ENCODE measurements around the gene EIF4G3. TPM values are rescaled to one million over a fixed set of nuclear protein-coding genes. Genes with fewer than 3 reads are reported as not detected.
"Not testable (repeated sequence)": the region's sequence is repeated elsewhere in the genome, so short reads cannot be mapped to it uniquely, and the experiment has no call there.

Gene EIF4G3
- total RNA-seq, 1 experiment from 2014 or later, result 57.2 TPM

- no peak for DNase-seq (ENCODE audit: low read depth)
These were observed 70.9 kb downstream of the EIF4G3 start for GRCh38 chr1:21105807-21106206.

DNA sequence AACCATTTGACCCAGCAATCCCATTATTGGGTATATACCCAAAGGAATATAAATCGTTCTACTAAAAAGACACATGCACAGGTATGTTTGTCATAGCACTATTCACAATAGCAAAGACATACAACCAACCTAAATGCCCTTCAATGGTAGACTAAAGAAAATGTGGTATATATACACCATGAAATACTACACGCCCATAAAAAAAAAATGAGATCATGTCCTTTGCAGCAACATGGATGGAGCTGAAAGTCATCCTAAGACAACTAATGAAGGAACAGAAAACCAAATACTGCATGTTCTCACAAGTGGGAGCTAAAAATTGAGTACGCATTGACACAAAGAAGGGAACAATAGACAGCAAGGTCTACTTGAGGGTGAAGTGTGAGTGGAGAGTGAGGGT, 72.0 kb downstream of the EIF4G3 start:
- no peak for DNase-seq (ENCODE audit: low read depth)

DNA sequence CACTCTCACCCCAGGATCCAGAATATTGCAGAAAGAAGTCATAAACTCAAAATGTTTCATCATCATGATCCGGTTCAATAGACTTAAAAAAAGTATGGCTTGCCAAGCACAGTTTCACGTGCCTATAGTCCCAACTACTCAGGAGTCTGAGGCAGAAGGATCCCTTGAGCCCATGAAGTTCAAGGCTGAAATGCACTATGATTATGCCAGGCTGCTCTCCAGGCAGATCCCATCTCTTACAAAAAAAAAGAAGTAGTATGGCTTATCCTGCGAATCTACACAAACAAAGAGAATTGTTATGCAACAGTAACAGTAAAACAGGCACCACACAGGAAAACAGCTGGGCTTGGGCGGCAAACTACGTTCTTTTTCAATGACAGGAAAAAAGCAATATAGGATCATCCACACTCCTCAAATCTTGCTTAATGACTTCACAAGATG, 76.2 kb downstream of the EIF4G3 start:
- no peak for DNase-seq (ENCODE audit: low read depth)

- no peak for DNase-seq (ENCODE audit: low read depth)
These were observed 76.9 kb downstream of the EIF4G3 start for GRCh38 chr1:21099869-21100131.

DNA sequence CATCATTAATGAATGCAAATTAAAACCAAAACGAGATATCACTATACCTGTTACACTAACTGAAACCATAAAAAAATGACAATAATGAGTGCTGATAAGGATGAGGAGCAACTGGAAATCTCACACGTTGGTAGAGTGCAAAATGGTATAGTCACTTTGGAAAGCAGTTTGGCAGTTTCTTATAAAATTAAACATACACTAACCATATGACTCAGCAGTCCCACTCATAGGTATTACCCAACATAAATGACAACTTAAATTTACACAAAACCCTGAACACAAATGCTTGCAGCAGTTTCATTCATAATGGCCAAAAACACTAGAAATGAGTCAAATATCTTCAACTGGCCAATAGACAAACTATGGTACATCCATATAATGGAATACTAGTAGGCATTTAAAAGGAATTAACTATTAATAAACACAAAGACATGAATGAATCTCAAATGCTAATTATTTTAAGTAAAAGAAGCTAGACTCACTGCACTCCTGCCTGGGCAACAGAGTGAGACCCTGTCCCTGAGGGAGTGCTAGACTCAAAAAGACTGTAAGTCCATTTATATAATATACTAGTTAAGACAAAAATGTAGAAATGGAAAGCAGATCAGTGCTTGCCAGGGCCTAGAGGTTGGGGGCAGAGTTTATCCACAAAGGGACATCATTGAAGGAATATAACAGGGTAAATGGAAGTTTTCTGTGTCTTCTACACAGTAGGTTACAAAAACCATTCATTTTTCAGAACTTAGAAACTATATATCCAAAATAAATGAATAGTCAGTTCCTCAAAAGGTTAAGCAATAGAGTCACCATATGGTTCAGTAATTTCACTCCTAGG, 77.4 kb downstream of the EIF4G3 start:
- DNase-seq (ENCODE audit: low read depth), result no peak

GRCh38 chr1:21098186-21098915, 78.3 kb downstream of the EIF4G3 start:
- DNase-seq (ENCODE audit: low read depth), result no peak

GRCh38 chr1:21097729-21098128, 79.0 kb downstream of the EIF4G3 start:
- no peak for DNase-seq (ENCODE audit: low read depth)

- no peak for DNase-seq (ENCODE audit: low read depth)
These were observed 80.7 kb downstream of the EIF4G3 start for GRCh38 chr1:21095976-21096375.

GRCh38 chr1:21094282-21094681, 82.4 kb downstream of the EIF4G3 start:
- DNase-seq (ENCODE audit: low read depth), result not testable (repeated sequence)

GRCh38 chr1:21093271-21093958, 83.3 kb downstream of the EIF4G3 start:
- DNase-seq (ENCODE audit: low read depth), result not testable (repeated sequence)

- DNase-seq (ENCODE audit: low read depth), result not testable (repeated sequence)
These were observed 84.2 kb downstream of the EIF4G3 start for GRCh38 chr1:21092545-21092944.

DNA sequence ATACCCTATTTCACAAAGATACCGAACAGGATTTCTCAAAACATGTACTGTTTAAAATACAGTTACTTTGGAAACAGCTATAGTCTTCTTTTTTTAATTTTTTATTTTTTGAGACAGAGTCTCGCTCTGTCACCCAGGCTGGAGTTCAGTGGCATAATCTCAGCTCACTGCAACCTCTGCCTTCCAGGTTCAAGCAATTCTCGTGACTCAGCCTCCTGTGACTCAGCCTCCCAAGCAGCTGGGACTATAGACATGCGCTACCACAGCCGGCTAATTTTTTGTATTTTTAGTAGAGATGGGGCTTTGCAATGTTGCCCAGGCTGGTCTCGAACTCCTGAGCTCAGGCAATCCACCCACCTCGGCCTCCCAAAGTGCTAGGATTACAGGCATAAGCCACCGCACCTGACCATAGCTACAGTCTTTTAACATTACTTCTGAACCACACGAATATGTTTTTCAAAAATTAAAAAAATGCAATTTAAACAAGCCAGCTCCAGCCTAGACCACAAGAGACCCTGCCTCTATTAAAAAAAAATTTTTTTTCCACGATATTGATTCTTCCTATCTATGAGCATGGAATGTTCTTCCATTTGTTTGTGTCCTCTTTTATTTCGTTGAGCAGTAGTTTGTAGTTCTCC, 85.5 kb downstream of the EIF4G3 start:
- peak; percentile 93 for DNase-seq (ENCODE audit: low read depth)

DNA sequence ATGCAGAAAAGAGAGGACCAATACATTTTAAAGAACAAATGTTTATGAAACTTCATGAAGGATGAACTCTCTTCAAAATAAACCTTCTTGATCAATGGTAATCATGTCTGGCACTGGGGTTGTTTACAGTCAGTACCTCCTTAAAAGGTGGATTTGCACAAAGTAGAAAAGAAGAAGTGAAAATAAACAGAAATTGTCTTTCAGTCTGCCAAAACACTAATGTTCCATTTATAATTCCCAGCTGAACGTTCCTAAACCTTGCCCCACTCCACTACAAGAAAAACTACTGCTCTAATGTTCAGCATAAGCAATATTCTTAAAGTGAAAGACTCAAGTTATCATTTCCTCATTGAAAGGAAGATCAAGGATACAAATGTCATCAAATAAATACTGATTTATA, 86.2 kb downstream of the EIF4G3 start:
- DNase-seq (ENCODE audit: low read depth), result no peak

GRCh38 chr1:21089731-21090130, 87.0 kb downstream of the EIF4G3 start:
- no peak for DNase-seq (ENCODE audit: low read depth)

DNA sequence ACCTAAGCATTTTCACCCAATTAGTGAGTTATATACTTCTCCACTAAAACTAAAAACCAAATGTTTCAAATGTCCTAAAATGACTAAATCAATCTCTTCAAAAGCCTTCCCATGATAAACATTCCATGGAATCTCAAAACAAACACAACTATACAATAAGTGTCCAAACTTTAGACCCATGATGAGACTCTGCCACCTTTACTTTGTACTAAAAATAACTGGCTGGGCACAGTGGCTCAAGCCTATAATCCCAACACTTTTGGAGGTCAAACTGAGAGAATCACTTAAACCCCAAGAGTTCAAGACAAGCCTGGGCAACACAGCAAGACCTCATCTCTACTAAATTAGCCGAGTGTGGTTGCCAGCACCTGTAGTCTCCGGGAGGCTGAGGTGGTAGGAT, 87.4 kb downstream of the EIF4G3 start:
- DNase-seq (ENCODE audit: low read depth), result no peak

- no peak for DNase-seq (ENCODE audit: low read depth)
These were observed 92.4 kb downstream of the EIF4G3 start for GRCh38 chr1:21084111-21084810.

- no peak for DNase-seq (ENCODE audit: low read depth)
These were observed 94.6 kb downstream of the EIF4G3 start for GRCh38 chr1:21082073-21082472.

- DNase-seq (ENCODE audit: low read depth), result peak; percentile 74
These were observed 99.6 kb downstream of the EIF4G3 start for GRCh38 chr1:21077085-21077484.

DNA sequence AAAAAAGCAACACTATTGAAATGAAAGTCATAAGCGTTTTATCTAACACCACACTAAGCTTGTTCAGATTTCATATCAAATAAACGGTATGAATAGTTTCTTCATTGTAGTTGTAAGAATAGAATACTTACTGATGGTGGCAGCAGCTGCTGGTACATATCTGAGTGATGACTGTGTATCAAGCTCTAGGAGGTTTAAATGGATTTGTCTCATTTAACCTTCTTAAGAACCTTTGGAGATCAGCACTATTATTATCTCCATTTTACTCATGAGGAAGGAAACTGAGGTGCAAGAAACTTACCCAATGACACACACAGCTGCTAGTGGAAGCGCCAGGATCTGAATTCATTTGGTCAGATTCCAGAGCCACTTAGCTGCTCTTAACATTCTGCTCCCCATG, 104.0 kb downstream of the EIF4G3 start:
- DNase-seq (ENCODE audit: low read depth), result peak; percentile 34

DNA sequence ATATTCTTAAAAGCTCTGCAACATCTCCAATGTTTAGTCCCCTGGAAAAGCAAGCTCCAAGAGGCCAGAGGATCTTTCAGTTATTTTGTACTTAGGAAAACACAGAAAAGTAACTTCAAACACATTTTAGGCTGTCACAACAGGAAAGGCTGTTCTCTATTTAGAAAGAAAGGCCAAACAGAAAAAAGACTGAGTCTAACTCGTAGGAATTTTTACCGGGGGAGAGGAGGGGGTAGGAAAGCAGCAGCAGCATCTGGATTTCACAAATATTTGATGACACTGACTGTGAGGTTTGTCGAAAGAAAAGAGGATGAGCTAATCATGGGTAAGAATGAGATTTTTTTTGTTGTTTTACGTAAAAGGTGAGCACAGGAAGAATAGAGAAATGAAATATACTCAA, 107.1 kb downstream of the EIF4G3 start:
- no peak for DNase-seq (ENCODE audit: low read depth)

- no peak for DNase-seq (ENCODE audit: low read depth)
These were observed 107.8 kb downstream of the EIF4G3 start for GRCh38 chr1:21068937-21069336.
